NCI-H146 treated with DMSO at 0.1 percent for 48 hours (cell line): Measurements from ENCODE around the gene DOCK11.
"Not testable (repeated sequence)": the region's sequence is repeated elsewhere in the genome, so short reads cannot be mapped to it uniquely, and the experiment has no call there.

Source experiments
- DNase-seq: peaks from one replicate; lab custom pipeline; 2025; ENCODE audit not compliant: unreplicated experiment; lab: John Stamatoyannopoulos, UW

DOCK11 gene

DNA sequence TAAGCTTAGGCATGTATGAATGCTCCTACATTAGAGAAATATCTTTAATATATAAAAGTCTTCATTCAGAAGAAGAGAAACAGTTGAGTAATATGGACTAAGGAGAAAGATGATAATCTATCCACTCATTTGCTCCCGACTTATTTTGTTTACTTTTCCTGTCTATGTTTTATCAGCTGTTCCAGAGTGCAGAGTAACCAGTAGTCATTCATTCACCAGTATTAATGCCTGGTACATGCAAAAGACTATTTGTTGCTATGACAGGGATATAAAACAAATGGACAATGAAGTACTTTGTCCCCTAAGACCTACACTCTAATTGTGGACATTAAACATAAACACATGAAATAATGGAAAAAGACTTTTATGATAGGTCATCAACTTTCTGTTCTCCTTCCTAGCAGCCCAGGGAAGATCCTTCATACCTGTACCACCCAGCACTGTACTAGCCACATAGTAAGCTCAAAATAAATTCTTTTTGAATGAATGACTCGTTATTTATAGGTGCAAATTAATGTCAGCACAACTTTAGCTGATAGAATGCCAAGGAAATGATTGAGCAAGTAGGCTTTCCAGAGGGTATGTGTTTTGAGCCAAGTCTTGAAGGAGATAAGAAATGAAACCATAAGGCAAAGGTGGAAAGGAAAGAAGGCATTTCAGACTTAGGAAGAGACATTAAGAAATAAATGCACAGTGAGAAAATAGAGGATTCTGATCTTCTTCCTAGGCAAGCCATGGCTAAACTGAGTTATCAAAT lies 186.8 kb downstream of the DOCK11 start:
- DNase-seq = peak; percentile 42

DNA sequence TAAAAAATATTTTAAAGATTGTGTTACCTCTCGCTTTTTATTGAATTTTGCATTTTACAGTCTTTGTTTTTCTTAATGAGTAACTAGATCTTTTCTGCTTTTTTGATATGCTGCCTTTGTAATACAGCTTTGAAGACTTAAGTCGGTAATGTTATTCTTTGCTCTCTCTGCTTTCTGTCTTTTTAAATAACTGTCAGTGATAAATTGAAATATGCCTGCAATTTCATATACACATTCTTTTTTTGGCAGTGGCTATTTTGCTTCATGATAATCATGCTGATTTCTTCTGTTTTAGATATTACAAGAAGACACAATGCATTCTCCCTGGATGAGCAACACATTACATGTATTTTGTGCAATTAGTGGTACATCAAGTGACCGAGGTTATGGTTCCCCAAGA lies 189.8 kb downstream of the DOCK11 start:
- no peak for DNase-seq

DNA sequence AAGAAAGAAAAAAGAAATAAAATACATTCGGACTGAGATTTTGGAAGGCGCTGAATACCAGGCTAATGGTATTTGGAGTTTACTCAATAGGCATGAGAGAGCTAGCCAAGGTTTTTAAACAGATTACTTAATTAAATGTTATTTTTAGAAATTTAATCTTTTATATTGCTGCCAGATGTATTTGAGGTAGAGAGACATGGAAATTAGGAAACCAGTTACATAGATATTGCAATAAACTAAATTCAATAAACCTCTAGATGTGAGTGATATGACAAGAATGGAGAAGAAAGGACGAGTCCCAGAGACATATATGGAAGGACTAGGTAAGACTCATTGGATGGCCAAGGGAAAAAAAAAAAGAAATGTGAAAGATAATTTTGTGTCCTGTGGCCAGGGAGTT lies 193.3 kb downstream of the DOCK11 start:
- DNase-seq = no peak

DNA sequence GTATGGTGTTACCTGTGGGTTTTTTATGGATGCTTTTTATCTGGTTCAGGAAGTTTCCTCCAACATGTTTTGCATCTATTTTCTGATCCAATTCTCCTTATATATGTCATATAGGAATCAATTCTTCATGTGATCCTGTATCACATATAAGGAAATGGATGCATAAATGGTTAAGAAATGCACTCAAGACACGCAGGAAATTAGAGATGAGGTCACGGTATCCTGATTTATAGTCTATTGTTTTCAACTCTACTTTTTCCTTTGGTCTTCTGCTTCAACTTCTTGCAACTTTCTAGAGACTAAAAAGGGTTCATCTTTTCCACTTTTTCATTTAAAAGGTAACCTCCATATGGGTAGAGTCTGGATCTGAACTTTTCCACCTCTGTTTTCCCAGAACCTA lies 198.2 kb downstream of the DOCK11 start:
- no peak for DNase-seq

DNA sequence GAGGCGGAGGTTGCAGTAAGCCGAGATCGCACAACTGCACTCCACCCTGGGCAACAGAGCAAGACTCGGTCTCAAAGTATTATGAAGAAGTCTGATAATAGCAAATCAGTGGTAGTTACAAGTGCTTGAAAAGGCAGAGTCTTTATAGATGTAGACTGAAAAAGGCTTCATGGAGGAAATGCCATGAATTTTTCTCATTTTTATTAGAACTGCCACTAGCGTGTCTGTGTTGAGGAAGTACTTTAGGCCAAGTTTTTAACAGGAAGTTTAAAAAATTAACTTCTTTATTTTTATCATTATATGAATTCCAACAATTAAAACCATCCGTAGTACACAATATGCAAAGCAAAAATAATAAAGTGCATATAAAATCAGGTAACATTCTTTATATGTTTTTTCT lies 199.0 kb downstream of the DOCK11 start:
- DNase-seq = no peak

DNA sequence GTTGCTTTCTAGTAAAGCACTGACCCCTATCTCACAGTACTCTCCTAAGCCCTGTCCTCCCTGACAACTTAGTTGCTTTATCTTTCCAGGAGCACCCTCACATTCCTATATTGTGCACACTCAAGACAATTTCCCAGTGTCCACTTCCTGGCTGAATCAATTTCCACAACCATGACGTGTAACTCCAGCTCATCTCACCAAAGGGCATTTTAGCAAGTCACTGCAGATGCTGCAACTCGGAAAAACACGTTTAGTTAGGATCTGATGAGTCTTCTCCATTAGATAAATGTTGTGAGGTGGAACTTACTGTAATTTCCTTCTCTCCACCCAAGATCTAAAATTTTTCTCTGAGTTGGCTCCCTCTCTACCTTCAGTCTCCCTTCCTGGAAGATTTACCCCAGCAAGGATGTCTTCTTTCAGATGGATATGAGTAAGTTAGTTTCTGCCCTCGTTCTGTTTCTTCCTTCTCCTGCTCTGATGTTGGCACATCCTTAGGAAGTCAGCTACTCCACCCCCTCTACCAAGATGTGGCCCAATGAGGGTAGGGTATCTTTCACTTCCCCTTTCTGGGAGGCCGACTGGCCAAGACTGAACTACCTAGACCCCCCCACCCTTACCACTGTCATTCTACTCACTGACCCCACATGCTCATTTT lies 203.0 kb downstream of the DOCK11 start:
- no peak for DNase-seq

DNA sequence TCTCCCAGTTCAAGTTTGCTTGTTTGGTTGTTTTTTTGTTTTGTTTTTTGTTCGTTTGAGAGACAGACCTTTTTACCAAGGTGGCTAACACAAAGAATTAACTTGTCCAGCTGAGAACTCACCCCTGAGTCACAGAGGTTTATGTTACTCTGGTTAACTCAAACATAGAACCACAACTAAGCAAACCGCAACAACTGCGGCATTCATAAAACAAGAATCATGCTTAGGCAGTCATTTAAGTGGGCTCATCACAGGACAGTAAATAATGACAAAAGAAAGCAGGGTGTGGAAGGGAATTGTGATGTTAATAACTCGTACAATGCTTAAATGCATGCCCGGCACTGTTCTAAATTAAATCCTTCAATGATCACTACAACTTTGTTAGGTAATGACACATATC lies 207.1 kb downstream of the DOCK11 start:
- no peak for DNase-seq

DNA sequence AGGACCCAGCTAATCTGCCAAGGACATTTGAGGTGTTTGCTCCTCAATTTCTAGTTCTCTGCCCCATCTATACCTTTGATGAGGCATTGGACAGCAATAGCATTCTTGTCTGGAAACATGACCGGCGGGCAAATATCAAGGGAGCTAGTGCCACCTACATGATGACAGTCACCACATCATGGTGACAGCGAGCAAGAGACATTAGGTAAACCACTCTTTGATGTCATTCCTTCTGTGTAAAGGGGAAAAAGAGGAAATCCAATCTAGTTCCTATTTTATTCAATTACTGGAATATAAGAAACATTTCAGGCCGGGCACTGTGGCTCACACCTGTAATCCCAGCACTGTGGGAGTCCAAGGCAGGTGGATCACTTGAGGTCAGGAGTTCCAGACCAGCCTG lies 211.1 kb downstream of the DOCK11 start:
- no peak for DNase-seq

DNA sequence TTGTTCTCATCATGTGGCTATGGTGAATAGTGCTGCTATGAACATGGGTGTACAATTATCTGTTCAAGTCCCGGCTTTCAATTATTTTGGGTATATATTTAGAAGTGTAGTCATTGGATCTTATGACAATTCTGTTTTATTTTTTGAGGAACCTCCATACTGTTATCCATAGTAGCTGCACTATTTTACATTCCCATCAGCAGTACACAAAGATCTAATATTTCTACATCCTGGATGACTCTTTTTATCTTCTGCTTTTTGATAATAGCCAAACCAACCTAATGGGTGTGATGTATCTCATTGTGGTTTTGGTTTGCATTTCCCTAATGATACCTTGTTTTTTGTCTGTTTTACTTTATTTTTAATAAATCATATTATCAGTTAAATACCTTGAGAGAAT lies 218.9 kb downstream of the DOCK11 start:
- DNase-seq = no peak

DNA sequence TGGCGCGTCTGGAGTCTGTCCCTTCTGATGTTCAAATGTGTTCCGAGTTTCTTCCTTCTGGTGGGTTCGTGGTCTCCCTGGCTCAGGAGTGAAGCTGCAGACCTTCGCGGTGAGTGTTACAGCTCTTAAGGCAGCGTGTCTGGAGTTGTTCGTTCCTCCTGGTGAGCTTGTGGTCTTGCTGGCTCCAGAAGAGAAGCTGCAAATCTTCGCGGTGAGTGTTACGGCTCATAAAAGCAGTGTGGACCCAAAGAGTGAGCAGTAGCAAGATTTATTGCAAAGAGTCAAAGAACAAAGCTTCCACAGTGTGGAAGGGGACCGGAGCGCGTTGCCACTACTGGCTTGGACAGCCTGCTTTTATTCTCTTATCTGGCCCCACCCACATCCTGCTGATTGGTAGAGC lies 220.3 kb downstream of the DOCK11 start:
- DNase-seq = not testable (repeated sequence)

DNA sequence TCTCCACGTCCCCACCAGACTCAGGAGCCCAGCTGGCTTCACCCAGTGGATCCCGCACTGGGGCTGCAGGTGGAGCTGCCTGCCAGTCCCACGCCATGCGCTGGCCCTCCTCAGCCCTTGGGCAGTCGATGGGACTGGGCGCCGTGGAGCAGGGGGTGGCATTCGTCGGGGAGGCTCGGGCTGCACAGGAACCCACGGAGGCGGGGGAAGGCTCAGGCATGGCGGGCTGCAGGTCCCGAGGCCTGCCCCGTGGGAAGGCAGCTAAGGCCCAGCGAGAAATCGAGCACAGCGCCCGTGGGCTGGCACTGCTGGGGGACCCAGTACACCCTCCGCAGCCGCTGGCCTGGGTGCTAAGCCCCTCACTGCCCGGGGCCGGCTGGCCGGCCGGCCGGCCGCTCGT lies 221.2 kb downstream of the DOCK11 start:
- DNase-seq = not testable (repeated sequence)

DNA sequence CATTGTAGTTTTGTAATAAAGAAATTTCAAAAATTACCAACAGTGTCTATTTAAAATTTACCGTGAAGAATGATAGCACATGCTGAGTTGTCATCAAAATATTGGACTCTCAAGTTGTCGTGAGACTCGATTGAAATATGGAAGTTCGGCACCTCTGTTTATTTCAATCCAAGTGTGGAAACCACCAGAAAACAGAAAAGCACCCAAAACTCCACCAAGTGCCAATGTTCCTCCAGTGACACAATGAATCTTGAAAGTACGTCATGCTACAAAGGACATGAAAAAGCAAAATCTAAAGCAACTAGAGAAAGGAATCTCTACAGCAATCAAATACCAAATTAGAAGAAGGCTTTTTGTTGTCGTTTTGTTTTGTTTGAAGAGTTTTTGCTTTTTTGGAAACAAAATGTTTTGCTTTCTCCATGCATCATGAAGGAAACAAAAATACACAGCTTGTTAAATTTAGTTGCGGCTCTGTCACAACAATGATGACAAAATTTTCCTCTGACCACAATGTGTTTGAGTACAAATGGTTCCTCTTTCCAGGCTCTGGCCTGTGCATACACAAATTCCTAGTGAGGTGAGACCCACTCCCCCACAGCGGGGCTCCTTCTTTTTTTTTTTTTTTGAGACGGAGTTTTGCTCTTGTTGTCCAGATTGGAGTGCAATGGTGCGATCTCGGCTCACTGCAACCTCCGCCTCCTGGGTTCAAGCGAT lies 222.2 kb downstream of the DOCK11 start:
- no peak for DNase-seq

DNA sequence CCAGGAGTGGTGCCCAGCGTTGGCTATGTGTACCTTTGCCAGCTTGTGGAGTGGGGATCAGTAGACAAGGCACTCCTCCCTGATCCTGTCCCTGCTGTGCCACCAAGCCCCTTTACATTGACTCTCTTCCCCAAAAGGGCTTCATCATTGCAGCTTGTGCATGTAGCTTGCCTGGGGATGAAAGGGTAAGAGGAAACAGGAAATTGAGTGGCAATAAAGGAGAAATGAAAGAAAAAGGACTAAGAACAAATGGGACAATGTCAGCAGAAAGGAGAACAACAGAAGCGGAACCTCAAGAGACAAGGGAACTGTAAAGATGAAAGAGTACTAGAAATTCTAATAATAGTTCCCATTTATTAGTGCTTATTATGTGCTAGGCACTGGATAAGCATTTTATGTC lies 223.1 kb downstream of the DOCK11 start:
- no peak for DNase-seq

DNA sequence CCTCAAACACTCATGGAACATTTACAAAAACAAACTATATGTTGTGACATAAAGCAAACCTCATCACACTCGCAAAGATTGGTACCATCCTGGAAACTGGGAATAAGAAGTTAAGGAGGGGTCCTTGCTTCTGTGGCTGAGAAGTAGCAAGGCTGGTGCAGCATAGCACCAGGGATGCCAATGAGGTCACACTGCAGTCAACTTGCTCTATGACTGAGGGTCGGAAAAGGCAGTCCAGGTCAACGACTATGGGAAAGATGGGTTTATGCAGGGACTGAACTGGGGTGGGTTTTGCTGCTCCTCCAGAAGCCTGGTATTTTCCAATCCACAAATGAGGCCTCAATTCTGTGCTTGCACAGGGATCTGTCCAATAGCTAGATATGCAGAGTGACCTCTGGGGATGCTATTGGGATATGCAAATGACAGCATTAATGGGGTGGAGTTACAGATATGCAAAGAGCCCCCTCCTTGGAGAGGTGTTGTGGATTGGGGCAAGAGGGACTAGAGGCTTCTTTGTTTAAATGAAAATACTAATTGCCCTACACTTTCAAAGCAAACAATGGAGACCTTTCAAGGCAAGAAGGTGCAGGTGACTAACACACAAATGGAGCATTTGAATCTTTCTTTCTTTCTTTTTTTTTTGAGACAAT lies 224.6 kb downstream of the DOCK11 start:
- DNase-seq = no peak

DNA sequence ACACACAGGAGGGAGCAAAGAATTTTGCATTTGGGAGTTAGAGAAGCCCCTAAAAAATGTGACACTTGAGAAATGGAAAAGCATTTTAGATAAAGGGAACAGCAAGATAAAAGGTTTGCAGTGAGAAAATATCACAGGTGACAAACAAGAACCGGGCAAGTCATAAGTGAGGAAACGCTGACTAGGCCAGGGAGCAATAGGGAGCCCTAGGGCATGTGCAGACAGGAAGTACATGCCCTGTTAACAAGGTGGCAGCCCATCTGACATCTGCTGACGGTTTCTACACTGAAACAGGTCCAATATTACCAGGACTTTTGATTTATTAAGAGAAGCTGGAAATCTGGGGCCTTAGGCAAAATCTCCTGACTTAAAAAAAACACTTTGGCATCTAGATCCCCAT lies 227.8 kb downstream of the DOCK11 start:
- DNase-seq = no peak

DNA sequence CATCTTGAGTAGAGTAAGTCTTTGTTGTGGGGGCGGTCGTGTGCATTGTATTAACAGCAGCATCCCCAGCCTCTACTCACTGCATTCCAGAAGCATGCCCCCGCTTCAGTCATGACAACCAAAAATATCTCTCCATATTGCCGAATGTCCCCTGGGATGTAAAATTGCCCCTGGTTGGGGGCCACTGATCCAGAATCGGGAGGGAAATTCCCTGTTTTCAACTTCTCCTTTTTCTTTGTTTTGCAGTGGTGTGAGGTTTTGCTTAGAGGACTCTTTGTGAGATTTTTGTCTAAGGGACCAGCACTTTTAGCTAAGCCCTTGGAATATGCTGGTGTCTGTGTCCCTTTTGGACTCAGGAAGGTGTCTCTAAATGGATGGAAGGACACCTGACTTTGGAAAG lies 228.8 kb downstream of the DOCK11 start:
- no peak for DNase-seq

DNA sequence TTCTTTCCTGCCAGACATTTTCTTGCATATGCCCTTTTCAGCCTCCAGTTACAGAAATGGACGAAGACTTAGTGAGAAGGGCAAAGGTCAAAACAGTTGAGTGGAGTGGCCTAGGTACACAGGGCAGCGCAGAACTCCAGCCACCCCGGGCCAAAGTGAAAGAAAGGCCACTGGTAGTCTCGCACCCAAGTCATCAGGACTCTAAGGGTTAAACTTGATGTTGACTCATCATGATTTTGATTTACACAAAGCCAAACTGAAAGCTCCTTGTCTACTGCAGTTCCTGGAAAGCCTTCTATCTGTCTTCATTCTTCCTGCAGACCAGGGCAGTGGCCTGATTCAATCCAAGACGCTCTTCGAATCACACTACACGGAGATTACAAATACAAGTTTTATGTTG lies 229.2 kb downstream of the DOCK11 start:
- no peak for DNase-seq

DNA sequence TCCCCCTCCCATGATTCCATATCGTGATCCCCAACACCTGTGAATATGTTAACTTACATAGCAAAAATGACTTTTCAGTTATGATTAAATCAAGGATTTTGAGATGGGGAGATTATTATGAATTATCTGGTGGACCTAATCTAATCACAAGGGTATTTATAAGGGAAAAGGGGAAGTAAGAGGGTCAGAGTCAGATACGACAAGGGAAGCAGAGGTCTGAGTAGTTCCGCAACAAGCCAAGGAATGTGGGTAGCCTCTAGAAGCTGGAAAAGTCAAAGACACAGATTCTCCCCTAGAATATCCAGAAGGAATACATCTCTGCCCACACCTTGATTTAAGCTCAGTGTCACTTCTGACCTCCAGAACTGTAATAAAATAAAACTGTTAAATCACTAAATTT lies 230.8 kb downstream of the DOCK11 start:
- DNase-seq = no peak

DNA sequence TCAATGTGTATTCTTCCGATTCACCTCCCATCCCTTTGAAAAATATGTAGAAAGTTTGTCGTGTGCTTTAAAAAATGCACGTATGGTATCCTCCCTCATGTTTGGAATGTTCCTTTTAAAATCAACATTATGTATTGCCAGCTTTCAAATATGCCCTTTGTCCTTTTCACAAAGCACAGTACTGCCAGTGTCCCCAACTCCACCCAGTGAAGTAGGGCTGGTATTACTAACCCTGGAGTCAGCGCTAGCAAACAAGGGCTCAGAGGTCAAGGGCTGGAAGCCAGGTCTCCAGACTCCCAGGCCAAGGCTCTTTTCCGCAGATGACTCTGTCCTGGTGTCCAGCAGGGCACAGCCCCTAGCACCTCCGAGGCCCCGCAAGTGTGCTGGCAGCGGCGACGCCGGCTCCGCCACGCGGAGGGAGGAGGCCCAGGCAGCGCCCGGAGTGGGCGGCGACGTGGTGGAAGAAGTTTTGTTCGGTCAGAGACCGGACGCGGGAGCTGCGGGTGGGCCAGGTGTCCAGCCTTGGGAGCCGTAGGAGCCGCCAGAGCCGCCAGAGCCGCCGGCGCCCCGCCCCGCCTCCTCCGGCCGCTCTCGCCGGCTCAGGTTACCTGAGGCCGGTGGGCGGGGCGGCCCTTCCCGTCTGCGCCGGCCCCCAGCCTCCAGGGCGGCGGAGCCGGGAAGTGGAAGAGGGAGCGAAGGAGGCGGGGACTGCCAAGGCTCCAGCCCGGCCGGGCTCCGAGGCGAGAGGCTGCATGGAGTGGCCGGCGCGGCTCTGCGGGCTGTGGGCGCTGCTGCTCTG lies 231.5 kb downstream of the DOCK11 start, which contains the start of gene IL13RA1:
Gene IL13RA1 (plus strand): TSS at position 720 of the 799 bp plus-strand sequence. CDS start 33 bp downstream, at position 753.
- peak; percentile 81 for DNase-seq

DNA sequence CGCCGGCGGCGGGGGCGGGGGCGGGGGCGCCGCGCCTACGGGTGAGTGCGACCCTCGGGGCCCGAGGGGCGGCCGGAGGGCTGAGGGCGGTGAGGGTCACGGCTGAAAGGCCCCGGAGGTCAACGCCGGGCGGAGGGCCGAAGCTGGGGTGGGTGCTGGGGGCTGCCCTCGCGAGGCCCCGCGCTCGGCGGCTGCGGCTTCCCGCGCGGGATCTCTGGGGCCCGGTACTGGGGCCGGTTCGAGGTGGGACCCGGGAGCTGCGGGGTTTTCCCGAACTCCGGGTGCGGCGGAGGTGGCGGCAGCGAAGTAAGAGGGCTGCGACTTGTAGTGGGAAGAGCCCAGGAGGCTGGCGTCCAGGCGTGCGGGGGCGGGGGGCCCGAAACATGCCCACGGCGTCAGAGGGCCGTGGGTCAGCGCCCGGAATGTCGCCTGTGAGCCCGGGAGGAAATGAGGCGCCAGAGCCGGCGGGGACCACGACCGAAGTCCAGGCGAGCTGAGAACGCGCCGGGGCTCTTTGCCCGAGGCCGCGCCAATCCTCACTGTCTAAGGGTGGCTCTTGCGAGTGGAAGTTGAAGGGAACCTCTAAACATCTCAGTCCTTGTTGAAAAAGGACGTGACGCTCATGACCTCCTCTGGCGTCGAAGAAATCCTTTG lies 232.2 kb downstream of the DOCK11 start:
- DNase-seq = no peak
